ENCODE results near the gene GNS.

GRCh38 chr12:64706306-64706705 lies 52.9 kb downstream of the GNS start:
- no peak for TF ChIP-seq YY1 (IDR thresholded peaks at IDR 0.05; ENCODE audit: insufficient read depth, insufficient read length)
- no peak for TF ChIP-seq ZNF274 (IDR thresholded peaks at IDR 0.05; ENCODE audit: low read depth, low read length)

Data from NT2/D1 (cell line).